B cell (primary cell): ENCODE data around the gene VWA5B2. TPM values are rescaled to one million over a fixed set of nuclear protein-coding genes. Genes with fewer than 3 reads are reported as not detected.

ENCODE experiments used
- ATAC-seq: fragments of 200-7000 bp; cut with Tn5 transposase; one replicate; pipeline ENCODE4 v1.10.0; 2021; ENCODE audit warnings: low read depth, mild to moderate bottlenecking, moderate number of reproducible peaks, moderate library complexity
- CTCF ChIA-PET: fragments of 350-600 bp; sonication (Branson Sonifier 250); formaldehyde crosslinking; loops from one replicate; lab custom pipeline; 2021; ENCODE audit warnings: antibody characterized with exemption, inconsistent platforms; lab: Charles Lee
- POLR2A ChIA-PET: fragments of 350-600 bp; sonication (Branson Sonifier 250); formaldehyde crosslinking; loops from one replicate; lab custom pipeline; 2021; ENCODE audit warnings: antibody characterized with exemption; lab: Charles Lee
- DNase-seq: peaks from one replicate; pipeline ENCODE4 v3.0.0; 2013
- H2AFZ ChIP-seq: 2 replicates; pipeline ENCODE4 v1.6.1; 2012; ENCODE audit warnings: mild to moderate bottlenecking, low read depth, low read length; ENCODE audit not compliant: insufficient read depth, poor library complexity, severe bottlenecking
- H3K27ac ChIP-seq, 2 donors: 1 replicate in 1 of 2; 2 replicates in 1 of 2; pipeline ENCODE4 v1.5.1; 2012 to 2013; ENCODE audit warnings: low read length in 2 of 2, mild to moderate bottlenecking in 2 of 2, moderate library complexity in 1 of 2
- H3K27me3 ChIP-seq, 4 experiments: fragments of 200-600 bp in 1 of 4; sonication (generic) in 1 of 4; replicated peaks in 1 of 4; 1 replicate in 2 of 4; 2 replicates in 2 of 4; pipeline versions ENCODE4 v1.6.1 to v1.7.0; 2013 to 2016; ENCODE audit warnings: low read length in 3 of 4, mild to moderate bottlenecking in 2 of 4, mixed read lengths in 1 of 4, moderate library complexity in 1 of 4; ENCODE audit not compliant: insufficient read depth in 4 of 4, control insufficient read depth in 3 of 4; ENCODE audit errors: control extremely low read depth in 1 of 4
- H3K36me3 ChIP-seq, 2 experiments: replicated peaks in 1 of 2; 1 replicate in 1 of 2; 2 replicates in 1 of 2; pipeline versions ENCODE4 v1.6.1 to v1.7.1; 2013; ENCODE audit warnings: low read length in 1 of 2; ENCODE audit not compliant: insufficient read depth in 2 of 2, control insufficient read depth in 1 of 2; ENCODE audit errors: control extremely low read depth in 1 of 2, extremely low read depth in 1 of 2
- H3K4me1 ChIP-seq, 2 donors: fragments of 200-600 bp in 1 of 2; sonication (generic) in 1 of 2; 1 replicate in 1 of 2; 2 replicates in 1 of 2; pipeline versions ENCODE4 v1.5.1 to v1.6.1; 2013 to 2017; ENCODE audit warnings: low read length in 2 of 2; ENCODE audit not compliant: control insufficient read depth in 2 of 2, insufficient read depth in 2 of 2
- H3K4me2 ChIP-seq: replicated peaks from 2 replicates; pipeline ENCODE3; 2012; ENCODE audit warnings: mild to moderate bottlenecking, low read depth, low read length; ENCODE audit not compliant: poor library complexity, severe bottlenecking
- H3K4me3 ChIP-seq, 5 experiments: fragments of 200-600 bp in 1 of 5; sonication (generic) in 1 of 5; 1 replicate in 3 of 5; 2 replicates in 2 of 5; pipeline versions ENCODE4 v1.5.1 to v1.7.0; 2011 to 2016; ENCODE audit warnings: low read length in 4 of 5, mild to moderate bottlenecking in 4 of 5, low read depth in 2 of 5, control low read depth in 1 of 5, moderate library complexity in 1 of 5; ENCODE audit not compliant: insufficient read depth in 1 of 5; ENCODE audit errors: control extremely low read depth in 1 of 5, extremely low read depth in 1 of 5
- H3K79me2 ChIP-seq: fragments of 200-600 bp; sonication (generic); one replicate; pipeline ENCODE4 v1.6.0; 2016; ENCODE audit warnings: low read length; ENCODE audit not compliant: control insufficient read depth, insufficient read depth
- H3K9ac ChIP-seq: fragments of 200-600 bp; sonication (generic); 2 replicates; pipeline ENCODE4 v1.6.1; 2017; ENCODE audit warnings: mild to moderate bottlenecking, low read length, moderate library complexity
- H3K9me3 ChIP-seq, 3 donors: one replicate each; pipeline versions ENCODE4 v1.6.1 to v1.7.1; 2013; ENCODE audit warnings: low read length in 2 of 3; ENCODE audit not compliant: control insufficient read depth in 2 of 3, insufficient read depth in 1 of 3; ENCODE audit errors: control extremely low read depth in 1 of 3
- H4K20me1 ChIP-seq: 2 replicates; pipeline ENCODE4 v1.6.0; 2012; ENCODE audit warnings: mild to moderate bottlenecking, low read length; ENCODE audit not compliant: insufficient read depth, control insufficient read depth, poor library complexity, severe bottlenecking
- H3K27ac Mint-ChIP-seq: one replicate; pipeline ENCODE4 v1.8.0; 2021; ENCODE audit warnings: mixed read lengths
- H3K27me3 Mint-ChIP-seq: one replicate; pipeline ENCODE4 v1.8.0; 2021; ENCODE audit warnings: mixed read lengths
- H3K4me1 Mint-ChIP-seq: one replicate; pipeline ENCODE4 v1.8.0; 2021; ENCODE audit warnings: mixed read lengths
- H3K4me3 Mint-ChIP-seq: one replicate; pipeline ENCODE4 v1.8.0; 2021; ENCODE audit warnings: mixed read lengths
- H3K9me3 Mint-ChIP-seq: one replicate; pipeline ENCODE4 v1.8.0; 2022; ENCODE audit warnings: mixed read lengths; ENCODE audit not compliant: insufficient read depth
- EZH2 ChIP-seq: IDR thresholded peaks from 2 replicates; pipeline ENCODE4 v1.6.1; 2012; ENCODE audit warnings: borderline replicate concordance, low read depth, mild to moderate bottlenecking, moderate library complexity, low read length; ENCODE audit not compliant: insufficient read depth, poor library complexity, severe bottlenecking
- WGBS: methylation state at CpG from one replicate; pipeline ENCODE4 v1.1.5; 2013; ENCODE audit warnings: missing lambda C conversion rate; ENCODE audit not compliant: insufficient coverage; 5-methylcytosine and 5-hydroxymethylcytosine counted together
- intact Hi-C: fragments of 100-400 bp; cut with micrococcal nuclease; formaldehyde crosslinking; loops from one replicate; pipeline ENCODE4 v1.10.0; 2022
- polyA plus RNA-seq: library from polyadenylated mRNA; depleted of rRNA; stranded (reverse); fragments of >200 nt; gene quantifications from 2 replicates; pipeline ENCODE4 v1.2.3, GENCODE V29; 2012
- total RNA-seq, 2 donors: library from RNA; stranded (reverse); fragments of 120-200 nt in 1 of 2; gene quantifications; 1 replicate in 1 of 2; 2 replicates in 1 of 2; pipeline versions ENCODE4 v1.2.3 to v1.2.4, GENCODE V29; 2013 to 2022
- TF ChIP-seq, protein P1 (sequence below): fragments of 200-600 bp; IDR thresholded peaks from one replicate; pipeline ENCODE4 v1.8.0; 2022; ENCODE audit warnings: antibody characterized with exemption, mild to moderate bottlenecking

The VWA5B2 gene
- total and polyA plus RNA-seq, 2 donors (not counting 1 experiment from before 2014, with no cell fraction given) = 0.10 to 0.37 TPM

DNA sequence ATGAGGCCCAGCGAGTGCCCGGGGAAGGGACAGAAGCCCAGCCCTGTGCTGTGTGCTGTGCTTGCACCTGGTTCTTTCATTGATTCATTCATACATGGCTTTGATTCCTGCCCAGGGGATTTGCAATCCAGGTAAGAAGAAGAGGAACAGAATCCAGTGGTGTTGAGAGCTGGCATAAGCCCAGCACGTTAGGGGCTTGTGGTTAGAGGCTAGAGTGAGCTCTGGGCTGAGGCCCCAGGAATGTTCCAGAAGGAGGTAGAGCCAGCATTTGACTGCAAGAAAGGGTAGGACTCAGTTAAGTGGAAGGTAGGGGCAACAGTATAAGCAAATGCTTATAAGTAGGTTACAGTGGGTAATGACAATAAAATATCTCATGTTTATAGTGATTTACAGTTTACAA is 2.3 kb downstream of the VWA5B2 start:
- Mint-ChIP-seq H3K9me3 (no peaks in the 10 kb centered on the region), H3K4me3 (peak overlapping the region; percentile 83), H3K4me1 (peaks cover 20% of the 10 kb centered on the region), H3K27me3 (peaks cover 39% of the 10 kb centered on the region), H3K27ac (no peak overlapping the region)
- no peaks in the 10 kb centered on the region for H3K36me3 ChIP-seq
- no peaks in the 10 kb centered on the region for H4K20me1 ChIP-seq
- no peak overlapping the region for H3K4me2 ChIP-seq
- H3K79me2 ChIP-seq = no peaks in the 10 kb centered on the region
- no peak overlapping the region for H3K9ac ChIP-seq
- intact Hi-C loops = no loop called here
- no peak for DNase-seq
- POLR2A ChIA-PET = no interaction called here
- no peak for TF ChIP-seq EZH2
- TF ChIP-seq, protein P1, sequence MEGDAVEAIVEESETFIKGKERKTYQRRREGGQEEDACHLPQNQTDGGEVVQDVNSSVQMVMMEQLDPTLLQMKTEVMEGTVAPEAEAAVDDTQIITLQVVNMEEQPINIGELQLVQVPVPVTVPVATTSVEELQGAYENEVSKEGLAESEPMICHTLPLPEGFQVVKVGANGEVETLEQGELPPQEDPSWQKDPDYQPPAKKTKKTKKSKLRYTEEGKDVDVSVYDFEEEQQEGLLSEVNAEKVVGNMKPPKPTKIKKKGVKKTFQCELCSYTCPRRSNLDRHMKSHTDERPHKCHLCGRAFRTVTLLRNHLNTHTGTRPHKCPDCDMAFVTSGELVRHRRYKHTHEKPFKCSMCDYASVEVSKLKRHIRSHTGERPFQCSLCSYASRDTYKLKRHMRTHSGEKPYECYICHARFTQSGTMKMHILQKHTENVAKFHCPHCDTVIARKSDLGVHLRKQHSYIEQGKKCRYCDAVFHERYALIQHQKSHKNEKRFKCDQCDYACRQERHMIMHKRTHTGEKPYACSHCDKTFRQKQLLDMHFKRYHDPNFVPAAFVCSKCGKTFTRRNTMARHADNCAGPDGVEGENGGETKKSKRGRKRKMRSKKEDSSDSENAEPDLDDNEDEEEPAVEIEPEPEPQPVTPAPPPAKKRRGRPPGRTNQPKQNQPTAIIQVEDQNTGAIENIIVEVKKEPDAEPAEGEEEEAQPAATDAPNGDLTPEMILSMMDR = no peak
- no peak overlapping the region for H3K4me3 ChIP-seq
- peaks cover 15 to 25% of the 10 kb centered on the region in 2 donors for H3K4me1 ChIP-seq
- H3K9me3 ChIP-seq = peaks cover 0 to 3% (median 0%) of the 10 kb centered on the region in 3 donors
- no peak for ATAC-seq
- 58% methylated on average over 3 of the region's 3 CpGs for WGBS
- no peak overlapping the region for H2AFZ ChIP-seq
- CTCF ChIA-PET = interaction anchor here (0.7 kb wide), 1 partner anchor 9 kb away, joined by 4 read pairs; no protein-coding TSS in a partner anchor
- no peak overlapping the region for H3K27ac ChIP-seq
- peaks cover 0 to 70% (median 35%) of the 10 kb centered on the region in 4 experiments for H3K27me3 ChIP-seq

DNA sequence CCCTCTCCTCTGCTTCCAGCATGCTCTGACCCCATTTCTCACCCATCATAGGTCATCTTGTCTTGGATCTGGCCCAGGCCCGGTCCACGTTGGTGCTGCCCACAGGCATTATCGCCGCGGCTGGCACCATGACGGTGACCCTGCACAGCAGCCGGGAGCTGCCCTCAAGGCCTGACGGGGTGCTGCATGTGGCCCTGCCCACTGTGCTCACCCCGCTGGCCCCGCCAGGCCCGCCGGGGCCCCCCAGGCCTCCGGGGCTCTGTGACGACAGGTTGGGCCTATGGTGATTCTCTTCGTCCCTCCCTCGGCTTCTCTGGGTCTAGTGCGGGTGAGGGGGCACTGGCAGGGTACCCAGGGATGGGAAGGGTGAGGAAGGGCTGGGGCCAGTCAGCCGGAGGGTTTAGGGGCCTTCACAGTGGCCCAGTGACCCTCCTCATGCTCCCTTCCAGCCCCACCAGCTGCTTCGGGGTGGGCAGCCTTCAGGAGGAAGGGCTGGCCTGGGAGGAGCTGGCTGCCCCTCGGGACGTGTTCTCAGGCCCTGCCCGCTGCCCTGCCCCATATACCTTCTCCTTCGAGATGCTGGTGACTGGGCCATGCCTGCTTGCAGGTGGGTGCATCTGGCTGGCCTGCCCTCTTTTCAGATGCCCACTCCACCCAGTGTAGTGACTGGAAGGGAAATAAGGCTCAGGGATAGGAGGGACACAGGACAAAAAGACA is 3.9 kb downstream of the VWA5B2 start:
- H3K27me3 Mint-ChIP-seq = peaks cover 30% of the 10 kb centered on the region
- Histone ChIP-seq H3K4me2 (no peak overlapping the region), H3K27ac (no peak overlapping the region), H3K79me2 (no peaks in the 10 kb centered on the region), H3K4me1 (peaks cover 15 to 25% of the 10 kb centered on the region in 2 donors), H4K20me1 (no peaks in the 10 kb centered on the region), H3K27me3 (peaks cover 0 to 56% (median 30%) of the 10 kb centered on the region in 4 experiments), H3K9me3 (peaks cover 0 to 3% (median 0%) of the 10 kb centered on the region in 3 donors), H3K36me3 (no peaks in the 10 kb centered on the region), H2AFZ (no peak overlapping the region), H3K9ac (no peak overlapping the region), H3K4me3 (no peak overlapping the region)
- DNase-seq = no peak
- no peak for ATAC-seq
- no peaks in the 10 kb centered on the region for H3K9me3 Mint-ChIP-seq
- H3K4me1 Mint-ChIP-seq = peaks cover 19% of the 10 kb centered on the region
- ChIA-PET CTCF (interaction anchor here (1.1 kb wide), 1 partner anchor 16 kb away, joined by 3 read pairs; the partner anchor contains the start of gene EEF1AKMT4), POLR2A (no interaction called here)
- no peak overlapping the region for H3K4me3 Mint-ChIP-seq
- TF ChIP-seq EZH2 = no peak
- TF ChIP-seq, protein P1 = no peak
- intact Hi-C loops = no loop called here
- no peak overlapping the region for H3K27ac Mint-ChIP-seq
- 94% methylated on average over 22 of the region's 23 CpGs for WGBS
